HG02623 (cell line): Measurements from ENCODE around the gene ITPK1.
"Not testable (repeated sequence)": the region's sequence is repeated elsewhere in the genome, so short reads cannot be mapped to it uniquely, and the experiment has no call there.

ENCODE experiments used
- ATAC-seq: cut with Tn5 transposase; IDR thresholded peaks from one replicate; pipeline ENCODE4 v1.9.1; 2021; ENCODE audit warnings: moderate library complexity; ENCODE audit not compliant: unreplicated experiment

ITPK1 gene

GRCh38 chr14:93105856-93106255 is 9.9 kb downstream of the ITPK1 start:
- ATAC-seq, result not testable (repeated sequence)

GRCh38 chr14:93105362-93105761 is 10.4 kb downstream of the ITPK1 start:
- ATAC-seq, result no peak

DNA sequence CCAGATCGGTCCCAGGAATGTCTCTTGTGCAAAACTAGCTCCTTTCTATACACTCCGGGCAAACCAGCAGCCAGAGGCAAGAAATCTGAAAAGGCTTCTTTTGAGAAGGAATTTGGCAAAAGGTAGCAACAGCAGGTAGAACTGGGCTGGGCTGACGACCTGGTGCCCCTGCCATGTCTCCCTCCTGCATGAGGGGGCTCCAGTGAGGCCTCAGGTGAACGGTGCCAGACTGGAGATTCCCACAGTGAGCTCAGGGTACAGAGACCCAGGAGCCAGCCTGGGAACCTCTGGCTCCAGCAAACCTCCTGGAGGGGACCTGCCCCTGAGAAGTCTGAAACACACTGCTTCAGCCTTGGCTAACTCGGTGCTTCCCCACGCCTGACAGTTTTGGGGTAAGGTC is 10.8 kb downstream of the ITPK1 start:
- ATAC-seq, result no peak

GRCh38 chr14:93103392-93104080 is 12.2 kb downstream of the ITPK1 start:
- ATAC-seq, result peak; percentile 89

DNA sequence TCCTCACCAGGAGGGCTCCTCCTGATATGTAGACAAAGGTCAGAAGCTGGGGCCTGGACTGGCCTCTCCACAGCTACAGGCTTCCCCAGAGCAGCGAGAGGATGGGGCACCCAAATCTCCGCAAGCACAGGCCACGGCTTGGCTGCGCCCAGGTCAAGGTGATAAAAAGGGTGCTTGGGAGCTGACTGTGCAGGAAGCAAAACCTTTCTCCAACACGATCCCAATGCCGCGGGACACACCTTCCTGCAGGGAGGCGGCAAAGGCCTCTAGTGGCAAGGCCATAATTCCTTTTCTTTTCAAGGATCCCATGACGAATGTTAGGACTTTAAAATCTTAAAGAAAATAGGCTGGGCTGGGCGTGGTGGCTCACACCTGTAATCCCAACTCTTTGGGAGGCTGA is 13.6 kb downstream of the ITPK1 start:
- no peak for ATAC-seq

DNA sequence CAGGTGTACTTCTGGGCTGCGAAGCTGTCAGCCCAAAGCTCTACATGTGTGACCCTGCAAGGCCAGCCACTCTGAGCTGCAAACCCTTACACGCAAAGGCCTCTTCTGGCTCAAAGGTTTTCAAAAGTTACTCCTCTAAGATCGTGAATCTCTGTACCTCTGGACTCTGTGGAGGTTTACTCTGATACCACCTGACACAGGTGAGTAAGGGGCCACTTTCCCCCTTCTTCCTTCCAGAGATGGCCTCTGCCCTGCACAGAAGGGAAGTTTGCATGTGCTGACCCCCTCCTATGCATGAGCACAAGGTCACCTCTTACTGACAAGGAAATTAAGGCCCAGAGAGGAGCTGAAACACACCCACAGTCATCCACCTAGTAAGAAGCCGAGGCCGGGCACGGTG is 14.5 kb downstream of the ITPK1 start:
- ATAC-seq, result no peak

DNA sequence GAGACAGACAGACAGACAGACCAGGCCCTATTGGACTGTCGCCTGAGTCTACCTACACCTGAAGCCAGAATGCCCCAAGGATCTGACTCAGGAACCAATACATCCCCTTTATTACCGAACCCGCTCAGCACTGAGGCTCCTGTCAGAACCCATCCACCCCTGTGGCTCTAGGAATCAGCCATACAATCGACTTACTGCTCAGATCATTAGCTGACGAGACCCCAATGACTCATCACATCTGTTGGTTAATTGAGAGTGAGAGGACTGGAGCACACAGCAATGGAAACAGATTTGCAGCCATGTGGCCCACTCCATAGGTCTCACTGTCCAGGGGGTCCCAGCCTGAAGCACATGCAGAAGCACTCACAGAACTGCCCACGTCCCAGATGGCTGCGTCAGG is 15.2 kb downstream of the ITPK1 start:
- ATAC-seq, result no peak

DNA sequence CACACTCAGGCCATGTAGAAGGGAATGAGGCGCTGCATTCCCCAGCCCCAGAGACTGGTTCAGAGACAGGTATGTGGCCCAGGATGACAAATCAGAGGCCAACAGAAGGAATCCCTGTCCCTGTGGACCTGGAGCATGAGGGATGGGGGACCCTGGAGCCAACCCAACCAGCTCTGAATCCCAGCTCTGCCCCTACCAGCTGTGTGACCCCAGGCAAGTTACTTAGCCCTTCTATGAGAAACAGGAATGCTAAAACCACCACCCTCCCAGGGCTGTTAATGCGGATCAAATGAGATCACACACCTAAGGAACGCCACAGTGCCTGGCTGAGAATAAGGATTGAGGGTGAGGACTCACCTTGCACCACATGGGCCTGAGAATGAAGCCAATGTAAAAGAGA is 15.6 kb downstream of the ITPK1 start:
- no peak for ATAC-seq

DNA sequence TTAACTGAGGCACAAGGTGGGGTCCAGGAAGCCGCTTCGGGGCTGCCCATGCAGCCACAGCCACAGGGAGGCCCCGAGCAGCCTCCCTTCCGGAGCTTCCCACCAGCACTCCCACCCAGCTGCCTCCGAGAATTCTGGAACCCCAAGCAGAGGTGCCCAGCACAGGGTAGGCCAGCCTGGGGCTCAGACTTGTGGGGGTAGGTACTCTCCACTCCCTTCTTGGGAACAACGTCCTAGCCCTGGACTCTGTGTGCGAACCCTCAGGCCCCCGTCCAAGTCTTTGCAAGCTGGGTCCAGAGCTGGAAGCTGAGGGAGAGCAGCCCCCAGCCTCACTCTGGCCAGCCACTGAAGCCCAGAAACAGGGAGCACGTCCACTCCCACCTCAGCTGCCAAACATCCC is 16.1 kb downstream of the ITPK1 start:
- no peak for ATAC-seq

DNA sequence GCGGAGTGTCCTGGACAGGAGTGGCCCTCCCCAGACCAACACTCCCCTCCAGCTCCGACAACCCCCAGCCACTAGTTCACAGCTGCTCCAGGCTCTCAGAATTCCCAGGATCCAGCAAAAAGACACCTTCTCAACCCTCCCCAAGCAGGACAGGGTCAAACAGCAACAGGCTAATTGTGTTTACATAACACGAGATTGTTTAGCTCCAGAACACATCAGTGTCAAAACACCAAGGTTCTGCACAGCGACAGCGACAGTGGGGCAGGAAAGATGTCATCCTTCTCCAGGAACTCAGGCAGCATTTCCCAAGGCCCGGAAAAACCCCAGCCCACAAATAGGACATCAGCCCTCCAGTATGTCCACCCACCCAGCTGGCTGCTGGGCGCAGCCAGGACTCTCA is 16.5 kb downstream of the ITPK1 start:
- ATAC-seq, result no peak

DNA sequence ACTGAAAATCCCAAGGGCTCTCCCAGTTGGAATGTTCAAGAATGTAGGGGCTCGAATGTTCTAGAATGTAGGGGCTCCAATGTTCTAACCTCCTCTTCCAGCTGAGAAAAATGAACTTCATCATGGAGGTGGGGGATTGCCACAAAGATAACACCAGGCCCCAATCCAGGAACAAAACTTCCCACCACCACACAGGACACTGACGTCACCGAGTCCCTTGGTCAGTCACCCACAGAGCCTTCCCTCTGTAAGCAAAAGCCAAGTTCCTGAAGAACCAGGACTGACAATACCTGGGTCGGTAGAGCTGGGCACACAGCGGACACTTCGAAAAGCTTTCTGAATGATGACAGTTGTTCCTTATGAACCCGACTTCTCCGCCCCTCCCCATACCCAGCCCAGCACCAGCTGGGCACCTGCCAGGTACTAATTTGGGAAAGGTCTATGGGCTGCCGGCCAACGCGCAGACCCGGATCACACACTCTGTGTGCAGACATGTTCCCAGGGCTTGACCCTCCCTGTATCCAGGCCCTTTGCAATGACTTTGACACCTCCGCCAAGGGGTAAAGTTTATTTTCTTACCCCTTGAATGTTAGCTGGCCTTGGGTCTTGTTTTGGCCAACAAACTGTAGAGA is 18.9 kb downstream of the ITPK1 start:
- no peak for ATAC-seq

DNA sequence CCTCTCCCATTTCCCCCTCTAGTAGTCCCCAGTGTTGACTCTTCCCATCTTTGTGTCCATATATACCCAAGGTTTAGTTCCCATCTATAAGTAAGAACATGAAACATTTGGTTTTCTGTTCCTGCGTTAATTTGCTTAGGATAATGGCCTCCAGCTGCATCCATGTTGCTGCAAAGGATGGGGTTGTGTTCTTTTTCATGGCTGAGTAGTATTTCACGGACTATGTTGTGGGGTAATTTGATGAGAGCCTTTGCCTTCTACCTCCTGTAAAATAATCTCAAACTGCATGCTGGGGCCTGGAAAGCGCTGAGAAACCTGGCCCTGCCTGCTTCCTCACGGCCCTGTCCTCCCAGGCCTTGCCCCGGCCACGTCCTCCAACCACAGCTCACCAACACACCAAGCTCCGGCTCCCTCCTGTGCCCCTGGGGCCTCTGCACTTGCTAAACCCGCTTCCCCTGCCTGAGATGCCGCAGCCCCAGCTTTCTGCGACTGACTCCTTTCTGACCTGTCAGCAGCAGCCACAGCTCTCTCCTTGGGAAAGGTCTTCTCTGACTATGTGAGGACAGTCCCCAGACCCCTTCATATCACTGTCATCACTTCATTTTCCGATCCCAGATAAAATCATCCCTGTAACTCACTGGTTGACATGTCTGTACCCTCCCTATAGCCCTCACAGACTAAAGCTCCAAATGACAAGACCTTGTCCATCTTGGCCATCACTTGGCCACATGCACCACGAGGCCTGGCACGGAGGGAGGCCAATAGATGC is 19.8 kb downstream of the ITPK1 start:
- ATAC-seq, result no peak

- ATAC-seq, result no peak
These were observed 21.4 kb downstream of the ITPK1 start for GRCh38 chr14:93094121-93094918.

DNA sequence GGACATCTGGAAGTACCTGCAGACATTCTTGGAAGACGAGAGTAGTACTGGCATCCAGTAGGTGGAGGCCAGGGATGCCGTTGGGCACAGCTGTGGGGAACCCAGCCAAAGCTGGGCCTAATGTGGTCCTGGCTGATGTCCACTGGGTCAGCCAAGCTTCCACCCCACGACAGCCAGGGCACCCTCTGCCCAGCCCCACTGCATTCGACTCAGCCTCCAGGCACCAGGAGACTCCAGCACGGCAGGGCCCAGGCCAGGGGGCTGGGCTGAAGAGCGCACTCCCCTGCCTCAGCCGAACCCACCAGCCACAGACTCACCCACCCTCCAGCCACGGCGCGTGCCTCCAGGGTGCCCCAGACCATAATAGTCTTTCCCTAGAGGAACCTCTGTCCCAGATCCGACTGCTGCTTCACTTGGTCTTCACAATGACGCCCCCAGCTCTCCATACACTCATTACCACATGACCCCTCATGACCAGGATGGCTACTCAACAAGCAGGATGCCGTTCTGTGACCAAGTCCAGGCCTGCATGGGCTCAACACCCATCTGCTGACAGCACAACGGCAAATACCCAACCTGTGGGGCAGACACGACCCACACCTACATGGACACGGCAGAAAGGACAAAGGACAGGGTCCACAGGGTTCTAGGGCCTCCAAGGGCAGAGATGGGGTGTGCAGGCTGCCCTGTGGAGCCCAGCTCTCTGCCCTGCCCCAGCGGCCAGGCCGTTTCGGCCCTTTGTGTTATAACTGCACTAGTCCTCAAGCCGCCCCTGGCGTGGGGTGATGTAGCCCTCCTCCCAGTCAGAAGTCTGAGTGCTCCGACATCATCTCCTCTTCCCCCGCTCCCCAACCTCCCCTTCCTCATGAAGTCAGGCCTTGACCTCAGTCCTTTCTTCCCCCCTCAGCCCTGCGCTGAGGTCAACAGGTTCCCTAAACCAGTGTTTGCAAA is 22.8 kb downstream of the ITPK1 start:
- no peak for ATAC-seq

- ATAC-seq, result no peak
These were observed 24.1 kb downstream of the ITPK1 start for GRCh38 chr14:93091666-93092065.

DNA sequence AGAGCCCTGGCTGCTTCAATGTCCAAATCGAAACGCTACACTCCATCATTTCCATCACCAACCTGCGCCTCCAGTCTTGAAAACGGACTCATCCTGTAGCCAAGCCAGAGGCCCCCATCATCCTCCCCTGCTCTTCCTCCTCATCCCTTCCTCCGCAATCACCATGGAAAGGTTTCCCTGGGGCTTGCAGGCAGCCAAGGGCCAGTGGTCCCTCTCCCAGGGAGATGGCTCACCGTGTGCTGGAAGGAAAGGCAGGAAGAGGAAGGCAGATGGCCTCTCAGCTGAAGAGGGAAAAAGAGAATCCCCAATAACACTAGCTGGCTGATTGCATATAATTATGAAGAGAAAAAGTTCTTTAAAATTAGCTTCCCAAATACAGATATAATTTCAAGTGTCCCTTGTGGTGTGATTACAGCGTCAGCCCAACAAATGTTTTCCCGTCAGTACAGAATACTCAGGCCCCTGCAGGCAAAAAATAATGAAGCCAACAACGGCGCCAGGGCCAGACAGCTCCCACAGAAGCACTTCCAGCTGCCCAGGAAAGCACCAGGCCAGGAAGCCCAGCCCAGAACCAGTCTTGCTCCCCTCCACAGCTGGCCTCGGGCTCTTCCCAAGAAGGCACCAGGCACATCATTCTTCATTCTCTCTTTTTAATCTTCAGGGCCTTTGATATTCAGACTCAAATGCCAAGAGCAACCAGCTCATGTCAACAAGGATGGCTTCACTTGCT is 24.7 kb downstream of the ITPK1 start:
- ATAC-seq, result no peak

DNA sequence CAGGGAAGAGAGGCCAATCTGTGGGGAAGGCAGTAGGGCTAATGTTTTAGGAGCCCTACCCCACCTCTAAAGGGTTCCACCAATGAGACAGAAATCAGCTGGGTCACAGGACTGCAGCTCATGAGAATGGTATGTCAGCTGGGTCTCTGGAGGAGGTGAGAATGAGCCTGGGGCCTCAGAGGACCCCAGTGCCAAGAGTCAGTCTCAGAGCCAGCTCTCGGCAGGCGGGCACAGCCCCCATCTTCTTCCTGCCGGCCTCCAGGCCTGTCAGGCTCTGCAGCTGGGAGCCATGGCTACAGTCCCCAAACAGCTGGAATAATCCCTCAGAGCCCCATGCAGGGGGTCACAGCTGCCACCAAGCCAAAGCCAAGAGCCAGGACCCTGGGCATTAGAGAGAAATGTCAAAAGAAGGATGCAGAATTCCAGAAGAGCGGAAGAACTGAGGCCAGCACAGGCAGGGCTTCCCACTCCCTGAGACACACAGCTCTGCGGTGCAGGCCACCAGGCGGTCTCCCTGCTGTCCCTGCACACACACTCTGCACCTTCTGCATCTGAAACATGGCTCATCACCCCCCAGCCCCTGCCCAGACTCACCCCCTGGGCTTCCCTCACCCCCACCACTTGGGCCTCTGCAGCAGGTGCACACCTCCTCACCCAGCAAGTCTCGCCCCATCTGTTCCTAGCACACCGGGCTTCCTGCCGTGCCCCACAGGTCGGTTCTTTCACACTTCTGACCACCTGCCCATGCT is 26.0 kb downstream of the ITPK1 start:
- ATAC-seq, result no peak

DNA sequence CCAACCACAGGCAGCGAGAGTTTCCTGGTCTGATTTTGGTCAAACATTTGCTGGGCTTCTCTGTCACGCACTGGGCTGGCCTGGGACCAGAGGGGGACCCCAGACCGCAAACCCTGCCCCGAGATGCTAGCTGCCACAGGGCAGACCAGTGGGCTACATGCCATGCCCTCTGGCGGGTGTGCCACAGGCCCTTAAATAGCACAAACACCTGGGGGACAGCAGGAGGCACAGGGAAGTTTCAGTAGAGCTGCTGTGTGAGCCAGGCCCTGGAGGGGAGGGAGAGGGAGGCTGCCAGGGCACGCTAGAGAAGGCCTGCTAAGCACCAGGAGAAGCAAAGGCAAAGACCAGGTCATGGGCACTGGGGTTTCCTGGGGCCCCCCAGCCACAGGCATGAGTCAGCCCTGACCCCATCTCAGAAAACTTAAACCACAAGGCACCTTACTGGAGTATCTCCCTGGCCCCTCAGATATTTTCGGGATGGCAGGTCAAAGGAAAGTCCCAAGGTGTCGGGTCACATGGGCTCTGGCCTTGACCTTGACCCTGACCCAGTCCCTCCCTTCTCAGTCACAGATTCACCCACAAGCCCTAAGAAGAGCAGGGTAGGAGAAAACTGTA is 29.2 kb downstream of the ITPK1 start:
- peak; percentile 40 for ATAC-seq
